ENCODE measurements around the gene RAD51AP2.

- TF ChIP-seq CTCF (IDR thresholded peaks at IDR 0.05; ENCODE audit: insufficient read depth, low read length) (no peak), GABPA (IDR thresholded peaks at IDR 0.05; ENCODE audit: low read depth) (no peak), REST (IDR thresholded peaks at IDR 0.05; ENCODE audit: insufficient replicate concordance, low read depth) (no peak), SPI1 (IDR thresholded peaks at IDR 0.05; ENCODE audit: borderline replicate concordance, low read depth) (no peak), POLR2AphosphoS5 (IDR thresholded peaks at IDR 0.05; ENCODE audit: low read depth) (no peak)
Measured at GRCh38 chr2:17557596-17557995, 39.4 kb upstream of the RAD51AP2 start.

Measured in HL-60 (cell line).